Measurements from ENCODE around the gene CD209.

DNA sequence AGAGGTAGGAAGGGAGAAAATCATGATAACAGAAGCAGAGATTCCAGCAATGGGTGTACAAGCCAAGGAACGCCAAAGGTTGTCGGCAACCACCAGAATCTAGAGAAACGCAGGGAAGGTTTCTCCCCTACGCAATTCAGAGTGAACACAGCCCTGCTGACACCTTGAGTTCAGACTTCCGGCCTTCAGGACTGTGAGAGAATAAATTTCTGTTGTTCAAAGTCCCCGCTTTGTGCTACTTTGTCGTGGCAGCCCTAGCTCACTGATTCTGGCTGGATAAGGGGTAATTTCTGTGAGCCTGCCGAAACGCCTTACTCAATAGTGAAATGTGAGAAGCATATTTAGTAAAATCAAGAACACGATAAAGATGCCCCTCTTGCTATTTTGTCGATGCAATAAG lies 10.1 kb downstream of the CD209 start:
- TF ChIP-seq YY1 (IDR thresholded peaks at IDR 0.05; ENCODE audit: insufficient read depth, insufficient read length) (no peak), ZNF274 (IDR thresholded peaks at IDR 0.05; ENCODE audit: low read depth, low read length) (no peak)

All from NT2/D1 (cell line).